Measurements from ENCODE around the gene STX8. TPM values are rescaled to one million over a fixed set of nuclear protein-coding genes. Genes with fewer than 3 reads are reported as not detected.

The STX8 gene
- total and polyA plus RNA-seq, 8 donors: 51.9 to 63.4 (median 56.5) TPM

DNA sequence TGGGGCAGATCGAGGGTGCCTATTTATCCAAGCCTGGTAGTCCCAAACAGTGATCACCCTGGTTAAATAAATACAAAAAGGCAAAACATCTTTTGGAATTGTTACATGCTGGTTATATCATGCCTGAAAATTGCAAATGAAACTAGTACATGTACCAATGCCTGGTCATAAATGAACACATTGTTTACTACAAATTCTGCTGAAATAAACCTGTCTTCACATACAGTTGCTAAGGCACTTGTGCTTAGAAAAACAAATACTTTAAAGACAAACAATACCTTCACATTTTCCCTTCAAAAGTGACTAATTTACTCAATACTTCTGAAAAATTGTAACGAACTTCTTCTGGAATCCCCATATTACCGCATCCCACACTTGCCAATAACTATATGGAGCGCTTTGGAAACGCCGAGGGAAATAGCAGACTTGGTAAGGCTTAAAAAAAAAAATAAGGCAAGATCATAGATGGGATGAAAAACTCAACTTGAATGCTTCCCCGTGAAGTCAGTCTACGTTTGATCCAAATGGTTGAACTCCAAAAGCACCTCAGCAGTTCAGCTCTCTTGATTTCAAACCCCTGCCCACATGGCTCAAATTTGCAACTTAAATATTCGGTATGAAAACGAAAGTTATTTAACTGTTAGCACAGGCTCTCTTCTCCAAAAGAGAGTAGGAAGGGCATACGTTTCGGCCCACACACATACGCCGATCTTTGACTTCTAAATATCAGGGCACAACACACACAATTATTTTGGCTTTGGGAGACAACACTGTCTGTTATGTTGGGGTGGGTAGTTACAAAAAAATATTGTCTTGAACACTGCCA, 289.8 kb downstream of the STX8 start:
- TF ChIP-seq, protein P1, sequence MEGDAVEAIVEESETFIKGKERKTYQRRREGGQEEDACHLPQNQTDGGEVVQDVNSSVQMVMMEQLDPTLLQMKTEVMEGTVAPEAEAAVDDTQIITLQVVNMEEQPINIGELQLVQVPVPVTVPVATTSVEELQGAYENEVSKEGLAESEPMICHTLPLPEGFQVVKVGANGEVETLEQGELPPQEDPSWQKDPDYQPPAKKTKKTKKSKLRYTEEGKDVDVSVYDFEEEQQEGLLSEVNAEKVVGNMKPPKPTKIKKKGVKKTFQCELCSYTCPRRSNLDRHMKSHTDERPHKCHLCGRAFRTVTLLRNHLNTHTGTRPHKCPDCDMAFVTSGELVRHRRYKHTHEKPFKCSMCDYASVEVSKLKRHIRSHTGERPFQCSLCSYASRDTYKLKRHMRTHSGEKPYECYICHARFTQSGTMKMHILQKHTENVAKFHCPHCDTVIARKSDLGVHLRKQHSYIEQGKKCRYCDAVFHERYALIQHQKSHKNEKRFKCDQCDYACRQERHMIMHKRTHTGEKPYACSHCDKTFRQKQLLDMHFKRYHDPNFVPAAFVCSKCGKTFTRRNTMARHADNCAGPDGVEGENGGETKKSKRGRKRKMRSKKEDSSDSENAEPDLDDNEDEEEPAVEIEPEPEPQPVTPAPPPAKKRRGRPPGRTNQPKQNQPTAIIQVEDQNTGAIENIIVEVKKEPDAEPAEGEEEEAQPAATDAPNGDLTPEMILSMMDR (IDR thresholded peaks at IDR 0.05): no peak
- DNase-seq (no peak), ATAC-seq (no peak)
- Histone ChIP-seq H3K27me3 (no peaks in the 10 kb centered on the region), H3K9me3 (no peaks in the 10 kb centered on the region), H3K4me1 (peaks cover 0 to 4% of the 10 kb centered on the region in 2 donors), H3K27ac (no peak overlapping the region), H3K4me3 (no peak overlapping the region), H3K36me3 (no peaks in the 10 kb centered on the region)
- intact Hi-C loops (cut with DNase I): no loop called here

DNA sequence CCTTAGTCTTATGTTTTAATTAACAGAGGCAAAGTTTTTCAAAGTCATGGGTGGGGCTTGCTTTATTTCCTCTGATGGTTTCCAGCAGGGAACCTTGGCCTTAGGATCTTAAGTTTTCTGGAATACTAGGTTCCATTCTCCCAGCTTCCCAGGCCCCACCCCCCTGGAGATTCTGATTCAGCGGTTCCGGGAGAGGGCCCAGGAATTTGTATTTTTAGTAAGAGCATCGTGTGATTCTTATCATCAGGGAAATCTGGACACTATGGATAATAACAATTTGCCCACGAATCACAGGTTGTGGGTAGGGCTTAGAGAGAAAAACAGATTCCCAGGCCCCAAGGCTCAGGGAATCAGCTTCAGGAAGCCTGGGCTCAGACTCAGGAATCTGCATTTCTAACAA, 290.7 kb downstream of the STX8 start:
- DNase-seq (no peak), ATAC-seq (no peak)
- H3K36me3 ChIP-seq: no peaks in the 10 kb centered on the region
- intact Hi-C loops (cut with DNase I): no loop called here
- no peaks in the 10 kb centered on the region for H3K27me3 ChIP-seq
- no peaks in the 10 kb centered on the region for H3K9me3 ChIP-seq
- no peak overlapping the region for H3K27ac ChIP-seq
- H3K4me3 ChIP-seq: no peak overlapping the region
- H3K4me1 ChIP-seq: peaks cover 0 to under 1% of the 10 kb centered on the region in 2 donors
- TF ChIP-seq, protein P1 (IDR thresholded peaks at IDR 0.05): no peak

DNA sequence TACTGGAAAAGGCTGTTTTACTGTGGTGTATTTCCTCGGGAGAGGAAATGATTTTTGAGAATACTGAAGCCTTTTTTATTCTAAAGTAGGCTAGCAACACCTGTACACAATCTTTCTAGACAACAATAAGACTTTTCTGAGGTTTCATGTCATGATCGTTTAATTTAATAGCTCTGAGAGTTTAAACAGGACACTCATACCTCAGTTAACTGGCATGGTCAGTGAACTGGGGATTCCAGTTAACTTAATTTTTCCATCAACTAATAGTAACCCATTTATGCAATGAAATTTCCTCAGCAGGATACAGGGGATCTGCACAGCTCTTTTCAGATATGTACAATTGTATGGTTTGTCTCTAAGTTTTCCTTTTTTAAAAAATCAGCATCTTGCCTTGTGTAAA, 291.7 kb downstream of the STX8 start:
- H3K36me3 ChIP-seq: no peaks in the 10 kb centered on the region
- TF ChIP-seq, protein P1 (IDR thresholded peaks at IDR 0.05): no peak
- H3K4me3 ChIP-seq: no peak overlapping the region
- H3K27me3 ChIP-seq: no peaks in the 10 kb centered on the region
- H3K4me1 ChIP-seq: no peaks in the 10 kb centered on the region
- no peak overlapping the region for H3K27ac ChIP-seq
- DNase-seq (no peak), ATAC-seq (no peak)
- no peaks in the 10 kb centered on the region for H3K9me3 ChIP-seq
- intact Hi-C loops (cut with DNase I): no loop called here

DNA sequence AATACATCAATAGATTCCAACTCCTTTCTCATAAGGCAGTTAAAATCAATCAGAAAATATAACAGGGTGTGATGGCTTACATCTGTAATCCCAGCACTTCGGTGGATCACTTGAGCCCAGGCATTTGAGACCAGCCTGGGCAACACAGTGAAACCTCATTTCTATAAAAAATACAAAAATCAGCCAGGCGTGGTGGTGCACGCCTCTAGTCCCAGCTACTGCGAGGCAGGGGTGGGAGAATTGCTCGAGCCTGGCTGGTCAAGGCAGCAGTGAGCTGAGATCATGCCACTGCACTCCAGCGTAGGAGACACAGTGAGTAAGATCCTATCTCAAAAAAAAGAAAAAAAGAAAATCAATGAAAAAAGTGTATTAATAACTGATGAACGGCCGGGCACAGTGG, 295.7 kb downstream of the STX8 start:
- Histone ChIP-seq H3K27me3 (no peaks in the 10 kb centered on the region), H3K4me3 (no peak overlapping the region), H3K36me3 (no peaks in the 10 kb centered on the region), H3K27ac (no peak overlapping the region), H3K9me3 (no peaks in the 10 kb centered on the region), H3K4me1 (no peaks in the 10 kb centered on the region)
- DNase-seq: no peak
- TF ChIP-seq, protein P1 (IDR thresholded peaks at IDR 0.05): no peak
- intact Hi-C loops (cut with DNase I): no loop called here
- ATAC-seq: no peak

DNA sequence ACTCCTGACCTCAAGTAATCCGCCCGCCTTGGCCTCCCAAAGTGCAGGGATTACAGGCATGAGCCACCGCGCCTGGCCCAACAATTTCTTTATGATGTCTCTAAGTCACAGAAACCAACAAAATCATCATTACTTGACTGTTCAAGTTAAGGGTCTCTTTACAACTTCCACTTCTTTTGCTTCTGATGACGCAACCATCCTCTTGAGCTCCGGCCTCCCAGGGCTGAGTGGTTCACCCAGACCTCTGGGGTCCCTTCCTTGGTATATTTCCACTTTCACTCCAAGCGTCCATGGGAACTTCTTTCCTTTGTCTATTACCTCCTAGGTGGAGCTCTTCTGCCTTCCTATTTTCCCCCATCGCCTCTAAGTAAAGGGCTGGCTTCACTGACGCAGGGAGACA, 300.6 kb downstream of the STX8 start:
- no peaks in the 10 kb centered on the region for H3K27me3 ChIP-seq
- TF ChIP-seq, protein P1 (IDR thresholded peaks at IDR 0.05): no peak
- intact Hi-C loops (cut with DNase I): no loop called here

More for the DNA sequence above, 300.6 kb downstream of the STX8 start:
- Histone ChIP-seq H3K4me3 (no peak overlapping the region), H3K36me3 (no peaks in the 10 kb centered on the region), H3K9me3 (no peaks in the 10 kb centered on the region), H3K4me1 (no peaks in the 10 kb centered on the region), H3K27ac (no peak overlapping the region)
- DNase-seq: no peak
- ATAC-seq: no peak

All from left lung (tissue), 10 donors.